ENCODE data around the gene BABAM2.

- TF ChIP-seq CTCF (IDR thresholded peaks at IDR 0.05; ENCODE audit: insufficient read depth, low read depth, low read length) (no peak), EZH2 (IDR thresholded peaks at IDR 0.05; ENCODE audit: insufficient read depth, low read length) (no peak)
Measured at GRCh38 chr2:28163627-28164279, 273.2 kb downstream of the BABAM2 start.
